GM23338 (cell line): ENCODE data around the gene F11R.

Experiments used
- EZH2 ChIP-seq: fragments of 200-600 bp; sonication (generic); IDR thresholded peaks from one replicate; pipeline ENCODE4 v1.8.0; 2017; ENCODE audit warnings: antibody characterized with exemption, mild to moderate bottlenecking, low read depth; ENCODE audit not compliant: unreplicated experiment
- EZH2phosphoT487 ChIP-seq: fragments of 200-600 bp; sonication (generic); IDR thresholded peaks from one replicate; pipeline ENCODE4 v1.8.1; 2018; ENCODE audit warnings: antibody characterized with exemption; ENCODE audit not compliant: unreplicated experiment
- JUNB ChIP-seq: IDR thresholded peaks from one replicate; pipeline ENCODE4 v1.6.1; 2016; ENCODE audit warnings: antibody characterized with exemption; ENCODE audit not compliant: unreplicated experiment
- POLR2AphosphoS5 ChIP-seq: IDR thresholded peaks from 2 replicates; pipeline ENCODE4 v1.6.1; 2016; ENCODE audit warnings: antibody characterized with exemption, low read depth
- ZNF114 ChIP-seq: fragments of 250-450 bp; sonication (Bioruptor Pico); IDR thresholded peaks from 2 replicates; pipeline ENCODE4 v1.5.0; 2020; ENCODE audit warnings: mild to moderate bottlenecking, moderate library complexity
- TF ChIP-seq, protein P1 (sequence below), 2 experiments: fragments of 200-600 bp in 1 of 2; sonication (generic) in 1 of 2; conservative IDR thresholded peaks; 2 replicates each; pipeline versions ENCODE4 v1.5.1 to v1.6.1; 2016 to 2017; ENCODE audit warnings: antibody characterized with exemption in 2 of 2, low read depth in 2 of 2, mild to moderate bottlenecking in 2 of 2, moderate library complexity in 1 of 2

DNA sequence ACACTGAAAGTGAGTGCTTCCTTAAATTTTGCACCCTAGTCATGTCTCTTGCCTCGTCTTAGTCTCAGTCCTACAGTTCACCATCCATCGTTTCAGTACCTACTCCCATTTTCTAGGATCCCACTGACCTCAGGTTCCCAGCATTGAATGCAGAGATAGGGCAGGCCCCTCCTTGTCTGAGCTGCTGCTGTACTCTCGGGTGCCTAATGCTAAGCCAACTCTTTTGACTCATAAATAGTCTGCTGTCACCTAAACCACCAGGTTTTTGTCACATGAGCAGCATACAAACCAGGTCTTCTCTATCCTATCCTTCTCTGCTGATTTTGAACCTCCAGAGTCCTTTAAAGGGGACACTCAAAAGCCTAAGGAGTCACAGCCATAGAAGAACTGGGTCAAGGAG is 45.7 kb upstream of the F11R start:
- TF ChIP-seq POLR2AphosphoS5 (no peak), EZH2phosphoT487 (no peak), EZH2 (no peak), JUNB (no peak), ZNF114 (CRISPR knock-in tag) (no peak)
- TF ChIP-seq, protein P1, sequence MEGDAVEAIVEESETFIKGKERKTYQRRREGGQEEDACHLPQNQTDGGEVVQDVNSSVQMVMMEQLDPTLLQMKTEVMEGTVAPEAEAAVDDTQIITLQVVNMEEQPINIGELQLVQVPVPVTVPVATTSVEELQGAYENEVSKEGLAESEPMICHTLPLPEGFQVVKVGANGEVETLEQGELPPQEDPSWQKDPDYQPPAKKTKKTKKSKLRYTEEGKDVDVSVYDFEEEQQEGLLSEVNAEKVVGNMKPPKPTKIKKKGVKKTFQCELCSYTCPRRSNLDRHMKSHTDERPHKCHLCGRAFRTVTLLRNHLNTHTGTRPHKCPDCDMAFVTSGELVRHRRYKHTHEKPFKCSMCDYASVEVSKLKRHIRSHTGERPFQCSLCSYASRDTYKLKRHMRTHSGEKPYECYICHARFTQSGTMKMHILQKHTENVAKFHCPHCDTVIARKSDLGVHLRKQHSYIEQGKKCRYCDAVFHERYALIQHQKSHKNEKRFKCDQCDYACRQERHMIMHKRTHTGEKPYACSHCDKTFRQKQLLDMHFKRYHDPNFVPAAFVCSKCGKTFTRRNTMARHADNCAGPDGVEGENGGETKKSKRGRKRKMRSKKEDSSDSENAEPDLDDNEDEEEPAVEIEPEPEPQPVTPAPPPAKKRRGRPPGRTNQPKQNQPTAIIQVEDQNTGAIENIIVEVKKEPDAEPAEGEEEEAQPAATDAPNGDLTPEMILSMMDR (conservative IDR thresholded peaks at IDR 0.05; ENCODE audit: low read depth in 2 of 2): no peak
